NB4 (cell line): ENCODE data around the gene LCNL1.

ENCODE experiments used
- POLR2A ChIP-seq: IDR thresholded peaks from 2 replicates; pipeline ENCODE4 v1.6.1; 2011; ENCODE audit warnings: mild to moderate bottlenecking; ENCODE audit not compliant: insufficient read length; ENCODE audit errors: extremely low read depth
- TF ChIP-seq, protein P1 (sequence below): IDR thresholded peaks from one replicate; pipeline ENCODE4 v1.5.1; 2012; ENCODE audit warnings: low read depth, low read length

DNA sequence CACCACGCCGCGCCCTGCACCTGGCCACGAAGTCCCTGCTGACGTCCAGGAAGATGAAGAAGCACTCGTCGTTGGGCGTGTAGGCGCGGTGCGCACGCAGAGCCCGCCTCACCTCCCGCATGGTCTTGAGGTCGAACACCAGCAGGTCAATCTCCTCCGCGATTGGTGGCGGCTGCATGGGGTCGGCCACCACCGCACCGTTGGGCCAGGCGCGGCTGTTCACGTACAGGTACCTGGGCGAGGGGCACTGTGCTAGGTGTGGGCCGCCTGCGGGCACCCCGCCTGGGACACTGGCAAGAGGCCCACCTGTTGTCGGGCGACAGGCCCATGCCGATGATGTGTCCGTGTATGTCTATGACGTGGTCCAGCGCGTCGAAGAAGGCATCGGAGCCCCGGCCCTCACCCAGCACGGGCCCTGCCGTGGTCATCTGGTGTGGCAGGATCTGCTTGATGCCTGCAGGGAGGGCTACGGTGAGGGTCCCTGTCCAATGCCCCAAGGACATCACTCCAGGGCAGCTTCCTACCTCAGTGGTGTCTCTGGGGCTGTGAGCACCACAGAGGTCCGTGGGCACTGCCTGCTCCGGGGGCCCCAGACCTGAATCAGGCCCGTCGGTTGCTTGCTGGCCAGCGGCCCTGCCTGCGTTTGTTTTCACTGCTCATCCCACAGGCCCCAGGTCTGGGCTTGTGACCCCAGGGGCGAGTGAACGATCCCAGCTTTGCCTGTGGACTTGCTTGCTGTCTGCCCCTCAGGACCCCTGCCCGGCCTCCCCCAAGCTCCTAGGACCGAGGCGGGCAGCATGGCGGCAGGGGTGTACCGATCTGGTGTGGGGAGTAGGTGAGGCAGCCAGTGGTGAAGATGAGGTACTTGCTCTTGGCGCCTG lies 41.3 kb upstream of the LCNL1 start:
- TF ChIP-seq, protein P1, sequence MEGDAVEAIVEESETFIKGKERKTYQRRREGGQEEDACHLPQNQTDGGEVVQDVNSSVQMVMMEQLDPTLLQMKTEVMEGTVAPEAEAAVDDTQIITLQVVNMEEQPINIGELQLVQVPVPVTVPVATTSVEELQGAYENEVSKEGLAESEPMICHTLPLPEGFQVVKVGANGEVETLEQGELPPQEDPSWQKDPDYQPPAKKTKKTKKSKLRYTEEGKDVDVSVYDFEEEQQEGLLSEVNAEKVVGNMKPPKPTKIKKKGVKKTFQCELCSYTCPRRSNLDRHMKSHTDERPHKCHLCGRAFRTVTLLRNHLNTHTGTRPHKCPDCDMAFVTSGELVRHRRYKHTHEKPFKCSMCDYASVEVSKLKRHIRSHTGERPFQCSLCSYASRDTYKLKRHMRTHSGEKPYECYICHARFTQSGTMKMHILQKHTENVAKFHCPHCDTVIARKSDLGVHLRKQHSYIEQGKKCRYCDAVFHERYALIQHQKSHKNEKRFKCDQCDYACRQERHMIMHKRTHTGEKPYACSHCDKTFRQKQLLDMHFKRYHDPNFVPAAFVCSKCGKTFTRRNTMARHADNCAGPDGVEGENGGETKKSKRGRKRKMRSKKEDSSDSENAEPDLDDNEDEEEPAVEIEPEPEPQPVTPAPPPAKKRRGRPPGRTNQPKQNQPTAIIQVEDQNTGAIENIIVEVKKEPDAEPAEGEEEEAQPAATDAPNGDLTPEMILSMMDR, result no peak
- TF ChIP-seq POLR2A, result no peak
